Endothelial cell of hepatic sinusoid (primary cell): ENCODE results near the gene GDPD1.
"Not testable (repeated sequence)": the region's sequence is repeated elsewhere in the genome, so short reads cannot be mapped to it uniquely, and the experiment has no call there.

Experiments used
- in situ Hi-C: cut with HindIII; loops from 2 replicates; pipeline ENCODE4 v1.10.0; 2017; ENCODE audit warnings: low sequenced_read_pairs

Gene GDPD1

DNA sequence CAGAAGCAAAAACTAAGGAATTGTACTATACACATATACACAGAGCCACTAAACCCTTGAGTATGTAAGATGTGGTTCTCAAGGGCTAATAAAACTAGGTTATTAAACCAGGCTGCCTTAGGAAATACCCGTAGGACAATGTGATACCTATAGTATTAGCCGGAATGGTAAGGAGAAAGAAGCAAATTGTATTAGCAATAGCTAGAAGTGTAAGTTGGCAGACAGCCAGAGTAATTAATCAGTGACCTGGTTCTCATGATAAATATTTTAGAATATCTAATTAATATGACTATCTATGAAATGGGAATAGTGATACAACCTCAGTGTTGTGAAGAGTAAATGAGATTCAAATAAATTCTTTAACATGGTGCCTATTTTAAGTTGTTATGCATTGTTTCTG, 18.6 kb downstream of the GDPD1 start:
- in situ Hi-C loops, result no loop called here

DNA sequence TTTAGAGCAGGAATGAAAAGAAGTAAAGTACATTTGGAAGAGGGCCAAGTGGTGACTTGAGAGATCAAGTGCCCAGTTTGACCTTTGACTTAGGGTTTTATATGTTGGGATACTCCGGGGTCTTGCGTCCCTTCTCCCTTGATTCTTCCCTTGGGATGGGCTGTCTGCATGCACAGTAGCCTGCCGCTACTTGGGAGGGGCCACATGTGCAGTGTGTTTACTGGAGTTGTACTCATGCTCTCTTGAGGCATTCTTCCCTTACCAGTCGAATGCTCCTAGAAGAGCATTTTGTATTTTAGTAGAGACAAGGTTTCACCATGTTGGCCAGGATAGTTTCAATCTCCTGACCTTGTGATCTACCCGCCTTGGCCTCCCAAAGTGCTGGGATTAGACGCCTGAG, 23.8 kb downstream of the GDPD1 start:
- in situ Hi-C loops, result no loop called here

- in situ Hi-C loops, result no loop called here
These were observed 34.4 kb downstream of the GDPD1 start for GRCh38 chr17:59254742-59255141.

DNA sequence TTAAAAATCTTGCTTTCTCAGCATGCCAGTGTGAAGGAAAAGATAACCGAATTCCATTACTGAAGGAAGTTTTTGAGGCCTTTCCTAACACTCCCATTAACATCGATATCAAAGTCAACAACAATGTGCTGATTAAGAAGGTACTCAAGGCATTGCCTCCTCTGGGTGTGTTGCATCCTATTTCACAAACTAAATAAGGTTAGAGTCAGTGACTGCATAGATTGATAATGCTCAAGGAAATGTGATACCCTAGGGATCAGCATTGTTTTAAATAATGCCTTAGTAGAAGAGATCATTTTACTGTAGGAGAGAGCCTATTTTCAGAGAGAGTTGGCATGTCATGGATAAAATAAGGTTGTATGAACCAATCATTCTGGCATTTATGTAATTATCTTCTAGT, 36.8 kb downstream of the GDPD1 start:
- in situ Hi-C loops, result no loop called here

DNA sequence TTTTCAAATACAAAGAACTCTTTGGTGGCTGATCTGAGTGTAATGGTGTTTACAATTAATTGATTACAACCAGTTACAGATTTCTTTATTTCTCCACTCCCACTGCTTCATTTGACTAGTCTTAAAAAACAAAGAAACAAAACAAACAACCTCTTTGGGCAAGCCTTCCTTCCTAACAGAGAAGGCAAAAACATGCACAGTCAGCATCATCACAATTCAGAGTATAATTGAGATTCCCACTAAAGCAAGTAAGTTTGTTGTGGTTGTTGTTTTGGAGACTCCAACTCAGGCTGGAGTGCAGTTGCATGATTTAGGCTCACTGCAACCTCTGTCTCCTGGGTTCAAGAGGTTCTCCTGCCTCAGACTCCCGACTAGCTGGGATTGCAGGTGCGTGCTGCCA, 40.4 kb downstream of the GDPD1 start:
- in situ Hi-C loops, result no loop called here

- in situ Hi-C loops, result no loop called here
These were observed 46.4 kb downstream of the GDPD1 start for GRCh38 chr17:59266745-59267144.

- in situ Hi-C loops, result no loop called here
These were observed 47.5 kb downstream of the GDPD1 start for GRCh38 chr17:59267776-59268175.

- in situ Hi-C loops, result no loop called here
These were observed 55.3 kb downstream of the GDPD1 start for GRCh38 chr17:59275618-59276017.

- in situ Hi-C loops, result no loop called here
These were observed 56.7 kb downstream of the GDPD1 start for GRCh38 chr17:59277031-59277430.

DNA sequence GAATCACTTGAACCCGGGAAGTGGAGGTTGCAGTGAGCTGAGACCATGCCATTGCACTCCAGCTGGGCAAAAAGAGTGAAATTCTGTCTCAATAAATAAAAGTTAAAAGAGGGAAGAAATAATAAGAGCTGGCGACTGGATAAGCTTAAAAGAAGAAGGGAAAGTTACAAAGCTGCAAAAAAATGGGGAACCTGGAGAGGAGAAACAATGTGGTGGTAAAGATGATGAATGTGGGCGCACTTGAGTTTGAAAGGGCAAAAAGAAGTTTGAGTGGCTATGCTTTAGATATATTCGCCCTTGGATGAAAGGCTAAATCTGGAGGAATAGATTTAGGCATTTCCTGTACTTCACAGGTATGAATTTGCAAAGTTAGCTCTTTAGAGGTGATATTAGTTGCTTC, 58.1 kb downstream of the GDPD1 start:
- in situ Hi-C loops, result no loop called here

DNA sequence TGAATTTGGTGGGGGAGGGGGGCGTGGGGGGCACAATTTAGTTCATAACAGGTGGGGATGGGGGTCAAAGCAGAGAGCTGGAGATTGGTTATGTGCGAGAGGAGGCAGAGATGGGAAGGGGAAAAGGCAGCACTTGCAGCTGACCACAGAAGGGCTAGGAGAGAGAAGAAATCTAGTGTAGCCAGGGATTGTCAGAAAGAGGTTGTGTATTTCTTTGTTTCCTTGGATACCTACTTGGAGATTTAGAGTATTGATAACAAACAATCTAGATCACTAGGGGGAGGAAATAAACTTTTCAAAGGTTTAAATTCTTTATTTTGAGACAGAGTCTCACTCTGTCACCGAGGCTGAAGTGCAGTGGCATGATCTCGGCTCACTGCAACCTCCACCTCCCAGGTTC, 64.0 kb downstream of the GDPD1 start:
- in situ Hi-C loops, result no loop called here

- in situ Hi-C loops, result no loop called here
These were observed 67.1 kb downstream of the GDPD1 start for GRCh38 chr17:59287452-59287851.

DNA sequence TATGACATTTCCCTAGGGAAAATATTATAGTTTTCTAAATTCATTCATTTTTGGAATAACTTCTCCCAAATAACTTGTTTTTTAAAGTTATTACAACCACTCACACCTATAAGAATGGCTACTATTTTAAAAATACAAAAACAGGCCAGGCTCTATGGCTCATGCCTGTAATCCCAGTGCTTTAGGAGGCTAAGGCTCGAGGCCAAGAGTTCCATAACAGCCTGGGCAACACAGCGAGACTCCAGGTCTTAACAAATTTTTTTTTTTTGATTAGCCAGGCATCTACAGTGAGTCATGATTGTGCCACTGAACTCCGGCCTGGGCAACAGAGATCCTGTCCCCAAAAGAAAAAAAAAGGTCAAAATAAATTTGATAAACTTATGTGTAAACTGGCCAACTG, 67.6 kb downstream of the GDPD1 start:
- in situ Hi-C loops, result no loop called here

DNA sequence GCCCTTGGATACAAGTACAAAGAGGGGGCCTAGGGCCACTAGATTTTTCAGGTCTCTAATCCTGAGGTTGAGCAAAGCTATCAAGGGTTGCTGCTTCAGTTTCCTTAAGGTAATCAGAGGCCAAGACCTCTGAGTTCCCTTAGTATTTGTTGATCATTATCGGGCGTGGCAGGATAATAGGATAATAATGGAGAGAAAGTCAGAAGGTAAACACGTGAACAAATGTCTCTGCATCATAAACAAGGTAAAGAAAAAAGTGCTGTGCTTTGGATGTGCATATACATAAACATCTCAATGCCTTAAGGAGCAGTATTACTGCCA, 69.6 kb downstream of the GDPD1 start:
- in situ Hi-C loops, result no loop called here

GRCh38 chr17:59290302-59290998, 70.1 kb downstream of the GDPD1 start:
- in situ Hi-C loops, result not testable (repeated sequence)

DNA sequence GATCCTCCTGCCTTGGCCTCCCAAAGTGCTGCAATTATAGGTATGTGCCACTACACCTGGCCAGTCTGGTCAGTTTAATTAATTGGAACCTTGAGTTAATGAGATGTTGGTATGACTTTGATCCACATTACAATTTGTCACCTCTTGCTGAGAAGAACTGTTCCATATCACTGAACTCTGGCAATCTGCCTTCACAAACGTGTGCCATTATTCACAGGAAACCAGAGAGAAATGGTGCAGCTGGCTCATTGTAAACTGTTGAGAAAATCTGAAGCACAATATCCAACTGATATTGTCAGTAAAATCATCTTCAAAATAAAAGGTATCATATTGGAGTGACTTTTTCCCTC, 71.8 kb downstream of the GDPD1 start:
- in situ Hi-C loops, result no loop called here

DNA sequence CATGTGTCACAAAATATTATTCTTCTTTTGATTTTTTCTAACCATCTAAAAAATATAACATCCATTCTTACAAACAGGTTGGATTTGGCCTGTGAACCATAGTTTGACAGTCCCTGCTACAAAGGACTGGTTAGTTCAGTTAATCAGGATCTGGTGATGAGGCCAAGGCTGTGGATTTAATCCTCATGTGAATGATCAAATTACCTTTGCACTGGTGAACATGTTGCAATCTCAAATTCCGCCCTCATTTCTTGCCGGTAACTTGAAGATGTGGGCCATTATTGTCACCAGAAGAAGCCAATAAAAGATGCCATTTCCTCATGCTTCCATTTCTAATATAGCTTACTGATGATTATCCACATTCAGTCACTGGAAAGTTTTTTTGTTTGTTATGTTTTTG, 75.9 kb downstream of the GDPD1 start:
- in situ Hi-C loops, result no loop called here

- in situ Hi-C loops, result no loop called here
These were observed 78.2 kb downstream of the GDPD1 start for GRCh38 chr17:59298521-59298920.

DNA sequence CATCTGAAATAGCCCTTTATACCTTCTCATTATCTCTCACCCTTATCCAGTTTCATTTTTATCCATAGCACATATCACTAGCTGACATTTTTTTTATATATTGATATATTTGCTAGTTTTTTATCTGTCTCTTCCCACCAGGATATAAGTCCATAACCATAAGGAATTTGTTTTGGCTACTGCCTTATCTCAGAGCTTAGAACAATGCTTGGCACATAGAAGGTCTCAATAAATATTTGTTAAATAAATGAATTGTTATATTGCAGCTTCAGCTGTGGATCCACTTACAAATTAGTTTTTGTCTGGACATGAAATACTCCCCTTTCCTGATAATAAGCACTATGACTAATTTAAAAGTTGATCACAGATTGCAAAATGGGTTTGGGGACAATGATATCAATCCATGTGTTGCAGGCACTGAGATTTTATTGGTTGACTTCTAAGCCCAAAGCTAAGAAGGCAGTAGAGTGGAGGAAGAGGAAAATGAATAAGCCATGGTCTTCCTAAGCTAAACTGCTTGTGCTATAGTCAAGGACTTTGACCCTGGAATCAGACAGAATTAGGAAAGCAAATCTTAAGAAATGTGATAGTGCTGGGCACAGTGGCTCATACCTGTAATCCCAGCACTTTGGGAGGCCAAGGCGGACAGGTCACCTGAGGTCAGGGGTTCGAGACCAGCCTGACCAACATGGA, 79.2 kb downstream of the GDPD1 start:
- in situ Hi-C loops, result no loop called here

DNA sequence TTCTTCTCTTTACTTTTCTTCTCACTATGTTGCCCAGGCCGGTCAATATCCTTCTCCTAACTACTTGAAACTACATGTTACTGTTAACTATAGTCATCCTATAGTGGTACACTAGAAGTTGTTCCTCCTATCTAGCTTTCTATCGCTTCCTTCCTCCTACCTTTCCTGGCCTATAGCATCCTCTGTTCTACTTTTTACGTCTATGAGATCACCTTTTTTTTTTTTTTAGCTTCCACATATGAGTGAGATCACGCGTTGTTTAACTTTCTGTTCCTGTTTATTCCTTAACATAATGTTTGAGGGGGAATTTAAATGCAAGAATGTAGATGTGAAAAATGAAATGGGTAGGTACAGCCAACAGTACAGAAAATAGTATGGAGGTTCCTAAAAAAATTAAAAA, 80.6 kb downstream of the GDPD1 start:
- in situ Hi-C loops, result no loop called here

DNA sequence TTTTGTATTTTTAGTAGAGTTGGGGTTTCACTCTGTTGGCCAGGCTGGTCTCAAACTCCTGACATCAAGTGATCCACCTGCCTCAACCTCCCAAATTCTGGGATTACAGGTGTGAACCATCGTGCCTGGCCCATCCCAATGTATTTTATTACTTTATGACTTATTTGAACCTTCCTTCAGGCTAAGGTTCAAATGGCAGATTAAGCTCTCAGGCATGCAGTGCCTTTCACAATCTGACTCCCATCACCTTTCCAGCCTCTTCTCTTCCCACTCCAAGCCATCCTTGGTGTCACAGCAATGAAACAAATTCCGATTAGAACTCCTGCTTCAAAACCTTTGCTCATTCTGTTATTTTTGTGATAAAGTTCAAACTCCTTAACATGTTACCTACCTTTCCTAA, 84.5 kb downstream of the GDPD1 start:
- in situ Hi-C loops, result no loop called here

GRCh38 chr17:59310263-59310920, 90.1 kb downstream of the GDPD1 start:
- in situ Hi-C loops, result no loop called here
